HG02678 (cell line): ENCODE results near the gene KCNJ12.
"Not testable (repeated sequence)": the region's sequence is repeated elsewhere in the genome, so short reads cannot be mapped to it uniquely, and the experiment has no call there.

ENCODE experiments used
- ATAC-seq: cut with Tn5 transposase; IDR thresholded peaks from one replicate; pipeline ENCODE4 v1.9.1; 2021; ENCODE audit warnings: mild to moderate bottlenecking, moderate library complexity; ENCODE audit not compliant: unreplicated experiment

KCNJ12 gene

GRCh38 chr17:21404956-21405731 lies 29.0 kb downstream of the KCNJ12 start:
- ATAC-seq = not testable (repeated sequence)

- not testable (repeated sequence) for ATAC-seq
These were observed 29.8 kb downstream of the KCNJ12 start for GRCh38 chr17:21405904-21406400.

GRCh38 chr17:21406616-21407404 lies 30.7 kb downstream of the KCNJ12 start:
- ATAC-seq = not testable (repeated sequence)

- not testable (repeated sequence) for ATAC-seq
These were observed 31.6 kb downstream of the KCNJ12 start for GRCh38 chr17:21407752-21408151.

GRCh38 chr17:21408224-21408623 lies 32.1 kb downstream of the KCNJ12 start:
- ATAC-seq = not testable (repeated sequence)

GRCh38 chr17:21408766-21409300 lies 32.7 kb downstream of the KCNJ12 start:
- not testable (repeated sequence) for ATAC-seq

GRCh38 chr17:21409388-21409787 lies 33.2 kb downstream of the KCNJ12 start:
- not testable (repeated sequence) for ATAC-seq

- ATAC-seq = not testable (repeated sequence)
These were observed 33.8 kb downstream of the KCNJ12 start for GRCh38 chr17:21409971-21410370.

GRCh38 chr17:21410371-21410770 lies 34.2 kb downstream of the KCNJ12 start:
- ATAC-seq = not testable (repeated sequence)

- ATAC-seq = not testable (repeated sequence)
These were observed 34.9 kb downstream of the KCNJ12 start for GRCh38 chr17:21410906-21411678.

- not testable (repeated sequence) for ATAC-seq
These were observed 35.6 kb downstream of the KCNJ12 start for GRCh38 chr17:21411679-21412205.

- ATAC-seq = not testable (repeated sequence)
These were observed 36.1 kb downstream of the KCNJ12 start for GRCh38 chr17:21412207-21412681.

- ATAC-seq = not testable (repeated sequence)
These were observed 37.6 kb downstream of the KCNJ12 start for GRCh38 chr17:21413570-21414279.

- ATAC-seq = not testable (repeated sequence)
These were observed 38.5 kb downstream of the KCNJ12 start for GRCh38 chr17:21414616-21415015.

GRCh38 chr17:21415166-21415990 lies 39.2 kb downstream of the KCNJ12 start:
- not testable (repeated sequence) for ATAC-seq

- ATAC-seq = not testable (repeated sequence)
These were observed 40.4 kb downstream of the KCNJ12 start for GRCh38 chr17:21416471-21416981.

- ATAC-seq = not testable (repeated sequence)
These were observed 41.2 kb downstream of the KCNJ12 start for GRCh38 chr17:21417349-21417748.

- ATAC-seq = no peak
These were observed 41.8 kb downstream of the KCNJ12 start for GRCh38 chr17:21417921-21418320.
